ENCODE measurements around the gene SLC41A2. TPM values are rescaled to one million over a fixed set of nuclear protein-coding genes. Genes with fewer than 3 reads are reported as not detected.
"Not testable (repeated sequence)": the region's sequence is repeated elsewhere in the genome, so short reads cannot be mapped to it uniquely, and the experiment has no call there.

SLC41A2 gene
- total RNA-seq, 1 donor from 2014 or later = 19.7 TPM

DNA sequence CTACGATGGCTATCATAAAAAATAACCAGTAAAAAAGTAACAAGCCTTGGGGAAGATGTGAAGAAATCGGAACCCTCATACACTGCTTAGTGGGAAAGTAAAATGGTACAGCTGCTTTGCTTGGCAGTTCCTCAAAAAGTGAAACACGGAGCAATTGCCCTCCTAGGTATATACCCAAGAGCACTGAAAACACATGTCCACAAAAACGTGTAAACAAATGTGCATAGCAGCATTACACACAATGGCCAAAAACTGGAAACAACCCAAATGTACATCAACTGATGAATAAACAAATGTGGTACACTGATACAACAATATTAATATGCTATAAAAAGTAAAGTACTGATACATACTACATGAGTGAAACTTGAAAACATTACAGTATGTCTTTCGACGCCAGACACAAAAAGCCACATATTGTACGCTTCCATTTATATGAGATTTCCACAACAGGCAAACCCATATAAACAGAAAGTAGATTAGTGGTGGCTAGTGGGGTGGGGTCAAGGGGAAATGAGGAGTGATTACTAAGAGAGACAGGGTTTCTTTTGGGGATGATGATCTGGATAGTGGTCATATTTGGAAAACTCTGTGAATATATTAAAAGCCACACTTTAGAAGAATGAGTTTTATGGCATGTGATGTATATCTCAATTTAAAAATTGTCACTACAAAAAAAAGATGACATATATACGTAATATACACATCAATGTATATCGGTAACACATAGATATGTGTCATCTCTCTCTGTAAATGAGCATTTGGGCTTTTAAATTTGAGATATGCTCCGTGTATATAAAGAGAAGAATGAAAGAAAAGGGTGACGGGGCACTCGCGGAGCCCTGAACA lies 996 bp downstream of the SLC41A2 start:
- H3K4me3 ChIP-seq (ENCODE audit: low read depth, low read length) = peak overlapping the region; percentile 86
- no peak for DNase-seq (ENCODE audit: low read depth)
- TF ChIP-seq, protein P1, sequence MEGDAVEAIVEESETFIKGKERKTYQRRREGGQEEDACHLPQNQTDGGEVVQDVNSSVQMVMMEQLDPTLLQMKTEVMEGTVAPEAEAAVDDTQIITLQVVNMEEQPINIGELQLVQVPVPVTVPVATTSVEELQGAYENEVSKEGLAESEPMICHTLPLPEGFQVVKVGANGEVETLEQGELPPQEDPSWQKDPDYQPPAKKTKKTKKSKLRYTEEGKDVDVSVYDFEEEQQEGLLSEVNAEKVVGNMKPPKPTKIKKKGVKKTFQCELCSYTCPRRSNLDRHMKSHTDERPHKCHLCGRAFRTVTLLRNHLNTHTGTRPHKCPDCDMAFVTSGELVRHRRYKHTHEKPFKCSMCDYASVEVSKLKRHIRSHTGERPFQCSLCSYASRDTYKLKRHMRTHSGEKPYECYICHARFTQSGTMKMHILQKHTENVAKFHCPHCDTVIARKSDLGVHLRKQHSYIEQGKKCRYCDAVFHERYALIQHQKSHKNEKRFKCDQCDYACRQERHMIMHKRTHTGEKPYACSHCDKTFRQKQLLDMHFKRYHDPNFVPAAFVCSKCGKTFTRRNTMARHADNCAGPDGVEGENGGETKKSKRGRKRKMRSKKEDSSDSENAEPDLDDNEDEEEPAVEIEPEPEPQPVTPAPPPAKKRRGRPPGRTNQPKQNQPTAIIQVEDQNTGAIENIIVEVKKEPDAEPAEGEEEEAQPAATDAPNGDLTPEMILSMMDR (conservative IDR thresholded peaks at IDR 0.05; ENCODE audit: low read depth, low read length) = no peak

DNA sequence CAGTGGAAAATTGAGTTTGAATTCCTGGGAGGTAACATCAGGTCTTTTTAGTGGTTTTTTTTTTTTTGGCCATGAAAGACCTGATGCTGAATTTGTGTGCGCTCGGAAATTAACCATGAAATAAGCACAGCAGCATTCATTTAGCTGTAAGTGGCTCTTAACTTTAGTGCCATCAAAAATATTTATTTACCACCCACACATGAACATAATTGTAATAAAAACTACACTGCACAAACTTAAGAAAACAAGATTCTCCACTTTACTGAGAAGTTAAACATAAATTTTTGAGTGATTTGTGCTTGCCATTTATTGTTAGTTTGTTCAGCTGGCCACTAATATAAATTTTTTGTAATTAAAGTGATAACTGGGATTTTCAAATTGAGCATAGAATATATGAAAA lies 2.4 kb downstream of the SLC41A2 start:
- no peak overlapping the region for H3K4me3 ChIP-seq (ENCODE audit: low read depth, low read length)
- no peak for DNase-seq (ENCODE audit: low read depth)

DNA sequence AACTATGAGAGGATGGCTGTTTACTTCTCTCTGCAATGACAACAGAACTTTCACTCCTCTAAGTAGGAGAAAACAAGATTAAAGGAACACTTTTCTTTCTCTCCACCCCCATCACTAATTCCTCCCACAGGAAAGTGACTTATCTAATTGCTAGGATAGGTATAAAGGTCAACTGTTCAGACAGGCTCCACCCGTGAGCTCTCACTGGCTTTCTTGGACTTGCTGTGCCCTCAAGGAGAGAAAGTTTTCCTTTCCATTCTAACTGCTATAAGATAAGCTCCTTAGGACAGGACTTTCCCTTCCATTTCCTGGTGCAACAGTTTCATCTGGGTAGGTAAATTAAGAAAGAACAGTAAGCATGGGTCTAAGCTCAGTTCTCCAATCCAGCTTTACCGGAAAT lies 4.8 kb downstream of the SLC41A2 start:
- DNase-seq (ENCODE audit: low read depth) = no peak
- TF ChIP-seq, protein P1 (conservative IDR thresholded peaks at IDR 0.05; ENCODE audit: low read depth, low read length) = no peak
- peak overlapping the region; percentile 10 for H3K4me3 ChIP-seq (ENCODE audit: low read depth, low read length)

More for the DNA sequence above, 2.4 kb downstream of the SLC41A2 start:
- TF ChIP-seq, protein P1 (conservative IDR thresholded peaks at IDR 0.05; ENCODE audit: low read depth, low read length) = no peak

DNA sequence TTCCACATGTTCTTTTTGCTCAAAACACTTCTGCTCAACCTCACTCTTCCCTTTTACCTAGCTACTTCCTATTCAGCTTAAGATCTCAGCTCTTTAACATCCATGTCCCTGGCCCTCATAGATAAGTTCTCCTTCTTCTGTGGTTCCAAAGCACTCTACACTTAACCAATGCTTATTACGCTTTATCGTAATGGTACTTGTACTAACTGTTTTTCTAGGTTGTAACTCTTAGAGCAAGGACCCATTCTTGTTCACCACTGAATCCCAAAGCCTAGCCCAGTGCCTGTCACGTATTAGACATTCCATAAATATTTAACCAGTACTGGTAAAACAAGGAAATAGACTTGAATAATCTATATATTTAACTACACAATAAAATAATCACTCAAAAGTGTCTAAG lies 5.3 kb downstream of the SLC41A2 start:
- TF ChIP-seq, protein P1 (conservative IDR thresholded peaks at IDR 0.05; ENCODE audit: low read depth, low read length) = no peak
- H3K4me3 ChIP-seq (ENCODE audit: low read depth, low read length) = no peak overlapping the region
- DNase-seq (ENCODE audit: low read depth) = no peak

DNA sequence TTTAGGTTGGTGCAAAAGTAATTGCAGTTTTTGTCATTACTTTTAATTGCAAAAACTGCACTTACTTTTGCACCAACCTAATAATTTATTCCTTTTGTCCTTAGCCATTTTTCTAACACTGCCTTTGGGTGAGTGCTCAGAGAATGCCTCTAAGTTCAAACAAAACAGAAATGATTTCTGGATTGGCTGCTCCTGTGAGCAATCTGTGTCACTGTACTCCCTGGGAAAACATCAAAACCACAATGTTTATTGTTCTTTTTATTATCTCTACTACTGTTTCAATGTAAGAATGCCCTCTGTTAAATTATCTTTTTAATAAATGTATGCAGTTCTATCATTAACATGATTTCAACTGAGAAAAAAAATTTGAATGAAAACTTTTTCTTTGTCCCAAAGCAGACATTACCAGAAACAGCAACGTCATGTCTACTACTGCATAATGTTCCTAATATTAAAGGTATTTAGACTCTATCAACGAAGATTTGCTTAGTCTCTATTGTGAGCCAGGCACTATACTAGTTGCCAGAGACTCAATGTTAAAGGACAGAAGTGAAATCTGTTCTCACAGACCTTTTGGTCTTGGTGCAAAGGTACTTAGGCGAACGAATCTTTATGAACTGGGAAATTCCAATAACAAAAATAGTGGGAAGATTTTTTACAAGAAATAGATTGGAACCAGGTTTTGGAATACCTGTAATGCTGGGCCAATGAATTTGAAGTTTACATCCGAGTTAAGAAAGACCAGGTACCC lies 6.2 kb downstream of the SLC41A2 start:
- TF ChIP-seq, protein P1 (conservative IDR thresholded peaks at IDR 0.05; ENCODE audit: low read depth, low read length) = no peak
- no peak overlapping the region for H3K4me3 ChIP-seq (ENCODE audit: low read depth, low read length)
- DNase-seq (ENCODE audit: low read depth) = no peak

DNA sequence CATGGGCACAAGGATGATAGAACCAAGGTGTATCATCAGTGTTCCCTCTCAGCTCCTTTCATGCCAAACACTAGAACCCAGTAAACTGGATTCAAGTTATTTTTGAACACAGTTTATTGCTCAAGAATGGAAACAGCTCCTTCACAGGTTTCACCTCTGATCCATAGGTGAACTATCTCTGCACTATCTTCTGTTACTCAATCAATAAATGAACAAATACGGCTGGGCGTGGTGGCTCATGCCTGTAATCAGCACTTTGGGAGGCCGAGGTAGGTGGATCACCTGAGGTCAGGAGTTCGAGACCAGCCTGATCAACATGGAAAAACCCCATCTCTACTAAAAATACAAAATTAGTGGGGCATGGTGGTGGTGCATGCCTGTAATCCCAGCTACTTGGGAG lies 9.4 kb downstream of the SLC41A2 start:
- DNase-seq (ENCODE audit: low read depth); H3K4me3 ChIP-seq (ENCODE audit: low read depth, low read length): not testable (repeated sequence)

DNA sequence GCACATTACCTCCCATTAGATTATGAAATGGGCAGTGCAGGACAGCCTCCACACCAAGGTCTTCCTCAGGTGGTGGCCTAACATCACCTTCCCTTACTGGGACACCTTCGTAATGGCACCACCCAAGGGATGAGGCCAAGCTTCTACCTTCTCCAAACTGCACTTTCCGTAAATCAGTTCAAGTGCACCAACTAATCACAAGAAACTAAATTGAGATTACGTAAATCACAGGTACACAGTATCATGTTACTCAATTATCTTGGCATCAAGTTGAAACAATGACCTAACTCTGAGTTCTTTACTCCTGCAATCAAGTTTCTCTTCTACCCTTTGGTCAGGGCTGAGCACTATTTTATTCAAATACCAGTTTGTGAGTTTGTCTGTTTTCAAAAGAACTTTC lies 13.8 kb downstream of the SLC41A2 start:
- no peak overlapping the region for H3K4me3 ChIP-seq (ENCODE audit: low read depth, low read length)
- DNase-seq (ENCODE audit: low read depth) = no peak
- TF ChIP-seq, protein P1 (conservative IDR thresholded peaks at IDR 0.05; ENCODE audit: low read depth, low read length) = no peak

DNA sequence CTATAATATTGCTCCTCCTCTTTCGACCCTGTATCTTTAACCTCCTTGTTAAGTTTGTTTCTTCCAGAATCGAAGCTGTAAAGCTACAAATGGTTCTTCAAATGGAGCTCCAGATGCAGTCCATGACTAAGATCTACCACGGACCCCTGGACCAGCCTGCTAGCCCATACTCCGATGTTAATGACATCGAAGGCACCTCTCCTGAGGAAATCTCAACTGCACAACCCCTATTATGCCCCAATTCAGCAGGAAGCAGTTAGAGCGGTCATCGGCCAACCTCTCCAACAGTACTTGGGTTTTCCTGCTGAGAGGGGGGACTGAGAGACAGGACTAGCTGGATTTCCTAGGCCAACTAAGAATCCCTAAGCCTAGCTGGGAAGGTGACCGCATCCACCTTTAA lies 14.7 kb downstream of the SLC41A2 start:
- H3K4me3 ChIP-seq (ENCODE audit: low read depth, low read length); DNase-seq (ENCODE audit: low read depth): not testable (repeated sequence)

Data from epithelial cell of proximal tubule (primary cell).